Measurements from ENCODE around the gene GPSM1. TPM values are rescaled to one million over a fixed set of nuclear protein-coding genes. Genes with fewer than 3 reads are reported as not detected.
A peak's percentile ranks its signal among the peaks of the same experiment; 100 is the strongest.

The GPSM1 gene
- total and polyA plus RNA-seq, 9 of the 15 experiments (the other 6 are each of a cell fraction or from before 2014, with no cell fraction given): 0.04 to 14.2 (median 3.1) TPM

- TF ChIP-seq, protein P1, sequence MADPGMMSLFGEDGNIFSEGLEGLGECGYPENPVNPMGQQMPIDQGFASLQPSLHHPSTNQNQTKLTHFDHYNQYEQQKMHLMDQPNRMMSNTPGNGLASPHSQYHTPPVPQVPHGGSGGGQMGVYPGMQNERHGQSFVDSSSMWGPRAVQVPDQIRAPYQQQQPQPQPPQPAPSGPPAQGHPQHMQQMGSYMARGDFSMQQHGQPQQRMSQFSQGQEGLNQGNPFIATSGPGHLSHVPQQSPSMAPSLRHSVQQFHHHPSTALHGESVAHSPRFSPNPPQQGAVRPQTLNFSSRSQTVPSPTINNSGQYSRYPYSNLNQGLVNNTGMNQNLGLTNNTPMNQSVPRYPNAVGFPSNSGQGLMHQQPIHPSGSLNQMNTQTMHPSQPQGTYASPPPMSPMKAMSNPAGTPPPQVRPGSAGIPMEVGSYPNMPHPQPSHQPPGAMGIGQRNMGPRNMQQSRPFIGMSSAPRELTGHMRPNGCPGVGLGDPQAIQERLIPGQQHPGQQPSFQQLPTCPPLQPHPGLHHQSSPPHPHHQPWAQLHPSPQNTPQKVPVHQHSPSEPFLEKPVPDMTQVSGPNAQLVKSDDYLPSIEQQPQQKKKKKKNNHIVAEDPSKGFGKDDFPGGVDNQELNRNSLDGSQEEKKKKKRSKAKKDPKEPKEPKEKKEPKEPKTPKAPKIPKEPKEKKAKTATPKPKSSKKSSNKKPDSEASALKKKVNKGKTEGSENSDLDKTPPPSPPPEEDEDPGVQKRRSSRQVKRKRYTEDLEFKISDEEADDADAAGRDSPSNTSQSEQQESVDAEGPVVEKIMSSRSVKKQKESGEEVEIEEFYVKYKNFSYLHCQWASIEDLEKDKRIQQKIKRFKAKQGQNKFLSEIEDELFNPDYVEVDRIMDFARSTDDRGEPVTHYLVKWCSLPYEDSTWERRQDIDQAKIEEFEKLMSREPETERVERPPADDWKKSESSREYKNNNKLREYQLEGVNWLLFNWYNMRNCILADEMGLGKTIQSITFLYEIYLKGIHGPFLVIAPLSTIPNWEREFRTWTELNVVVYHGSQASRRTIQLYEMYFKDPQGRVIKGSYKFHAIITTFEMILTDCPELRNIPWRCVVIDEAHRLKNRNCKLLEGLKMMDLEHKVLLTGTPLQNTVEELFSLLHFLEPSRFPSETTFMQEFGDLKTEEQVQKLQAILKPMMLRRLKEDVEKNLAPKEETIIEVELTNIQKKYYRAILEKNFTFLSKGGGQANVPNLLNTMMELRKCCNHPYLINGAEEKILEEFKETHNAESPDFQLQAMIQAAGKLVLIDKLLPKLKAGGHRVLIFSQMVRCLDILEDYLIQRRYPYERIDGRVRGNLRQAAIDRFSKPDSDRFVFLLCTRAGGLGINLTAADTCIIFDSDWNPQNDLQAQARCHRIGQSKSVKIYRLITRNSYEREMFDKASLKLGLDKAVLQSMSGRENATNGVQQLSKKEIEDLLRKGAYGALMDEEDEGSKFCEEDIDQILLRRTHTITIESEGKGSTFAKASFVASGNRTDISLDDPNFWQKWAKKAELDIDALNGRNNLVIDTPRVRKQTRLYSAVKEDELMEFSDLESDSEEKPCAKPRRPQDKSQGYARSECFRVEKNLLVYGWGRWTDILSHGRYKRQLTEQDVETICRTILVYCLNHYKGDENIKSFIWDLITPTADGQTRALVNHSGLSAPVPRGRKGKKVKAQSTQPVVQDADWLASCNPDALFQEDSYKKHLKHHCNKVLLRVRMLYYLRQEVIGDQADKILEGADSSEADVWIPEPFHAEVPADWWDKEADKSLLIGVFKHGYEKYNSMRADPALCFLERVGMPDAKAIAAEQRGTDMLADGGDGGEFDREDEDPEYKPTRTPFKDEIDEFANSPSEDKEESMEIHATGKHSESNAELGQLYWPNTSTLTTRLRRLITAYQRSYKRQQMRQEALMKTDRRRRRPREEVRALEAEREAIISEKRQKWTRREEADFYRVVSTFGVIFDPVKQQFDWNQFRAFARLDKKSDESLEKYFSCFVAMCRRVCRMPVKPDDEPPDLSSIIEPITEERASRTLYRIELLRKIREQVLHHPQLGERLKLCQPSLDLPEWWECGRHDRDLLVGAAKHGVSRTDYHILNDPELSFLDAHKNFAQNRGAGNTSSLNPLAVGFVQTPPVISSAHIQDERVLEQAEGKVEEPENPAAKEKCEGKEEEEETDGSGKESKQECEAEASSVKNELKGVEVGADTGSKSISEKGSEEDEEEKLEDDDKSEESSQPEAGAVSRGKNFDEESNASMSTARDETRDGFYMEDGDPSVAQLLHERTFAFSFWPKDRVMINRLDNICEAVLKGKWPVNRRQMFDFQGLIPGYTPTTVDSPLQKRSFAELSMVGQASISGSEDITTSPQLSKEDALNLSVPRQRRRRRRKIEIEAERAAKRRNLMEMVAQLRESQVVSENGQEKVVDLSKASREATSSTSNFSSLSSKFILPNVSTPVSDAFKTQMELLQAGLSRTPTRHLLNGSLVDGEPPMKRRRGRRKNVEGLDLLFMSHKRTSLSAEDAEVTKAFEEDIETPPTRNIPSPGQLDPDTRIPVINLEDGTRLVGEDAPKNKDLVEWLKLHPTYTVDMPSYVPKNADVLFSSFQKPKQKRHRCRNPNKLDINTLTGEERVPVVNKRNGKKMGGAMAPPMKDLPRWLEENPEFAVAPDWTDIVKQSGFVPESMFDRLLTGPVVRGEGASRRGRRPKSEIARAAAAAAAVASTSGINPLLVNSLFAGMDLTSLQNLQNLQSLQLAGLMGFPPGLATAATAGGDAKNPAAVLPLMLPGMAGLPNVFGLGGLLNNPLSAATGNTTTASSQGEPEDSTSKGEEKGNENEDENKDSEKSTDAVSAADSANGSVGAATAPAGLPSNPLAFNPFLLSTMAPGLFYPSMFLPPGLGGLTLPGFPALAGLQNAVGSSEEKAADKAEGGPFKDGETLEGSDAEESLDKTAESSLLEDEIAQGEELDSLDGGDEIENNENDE (IDR thresholded peaks at IDR 0.05; ENCODE audit: low read depth, low read length): no peak
- TF ChIP-seq, protein P2, sequence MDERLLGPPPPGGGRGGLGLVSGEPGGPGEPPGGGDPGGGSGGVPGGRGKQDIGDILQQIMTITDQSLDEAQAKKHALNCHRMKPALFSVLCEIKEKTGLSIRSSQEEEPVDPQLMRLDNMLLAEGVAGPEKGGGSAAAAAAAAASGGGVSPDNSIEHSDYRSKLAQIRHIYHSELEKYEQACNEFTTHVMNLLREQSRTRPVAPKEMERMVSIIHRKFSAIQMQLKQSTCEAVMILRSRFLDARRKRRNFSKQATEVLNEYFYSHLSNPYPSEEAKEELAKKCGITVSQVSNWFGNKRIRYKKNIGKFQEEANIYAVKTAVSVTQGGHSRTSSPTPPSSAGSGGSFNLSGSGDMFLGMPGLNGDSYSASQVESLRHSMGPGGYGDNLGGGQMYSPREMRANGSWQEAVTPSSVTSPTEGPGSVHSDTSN (CRISPR knock-in tag; IDR thresholded peaks at IDR 0.05; ENCODE audit: low read depth): no peak
- TF ChIP-seq, protein P2 (tag; conservative IDR thresholded peaks at IDR 0.05; ENCODE audit: low read depth): no peak
- TF ChIP-seq ZBTB33 (CRISPR knock-in tag; IDR thresholded peaks at IDR 0.05): no peak
- no peak for TF ChIP-seq ATF1 (CRISPR knock-in tag; IDR thresholded peaks at IDR 0.05)
- TF ChIP-seq ATF1 (tag; IDR thresholded peaks at IDR 0.05): no peak
- peak; percentile 28; the same call in 1 of the 2 replicates for TF ChIP-seq TRIM28 (IDR thresholded peaks at IDR 0.05)
- no peak for TF ChIP-seq EZH2 (IDR thresholded peaks at IDR 0.05; ENCODE audit: borderline replicate concordance, low read depth, low read length)
- no peak for TF ChIP-seq ZNF146 (CRISPR knock-in tag; IDR thresholded peaks at IDR 0.05; ENCODE audit: unreplicated experiment)
- TF ChIP-seq FOSL1 (tag; conservative IDR thresholded peaks at IDR 0.05): no peak
- TF ChIP-seq CBX3 (IDR thresholded peaks at IDR 0.05; ENCODE audit: borderline replicate concordance in 1 of 2, low read length in 2 of 2): peak in 1 of 2 experiments; percentile 82; a peak in 2 of 3 replicates
- TF ChIP-seq ZFP30 (CRISPR knock-in tag; IDR thresholded peaks at IDR 0.05; ENCODE audit: borderline replicate concordance): no peak
Observed at GRCh38 chr9:136314944-136315343, 12.4 kb upstream of the GPSM1 start (continued).

All from K562 (cell line).